GM19043 (cell line): ENCODE data around the gene SLC25A13.

Source experiments
- ATAC-seq: cut with Tn5 transposase; IDR thresholded peaks from one replicate; pipeline ENCODE4 v1.9.1; 2021; ENCODE audit warnings: low read depth; ENCODE audit not compliant: unreplicated experiment

SLC25A13 gene

GRCh38 chr7:96114190-96114589, 207.7 kb downstream of the SLC25A13 start:
- no peak for ATAC-seq

- ATAC-seq: no peak
These were observed 210.5 kb downstream of the SLC25A13 start for GRCh38 chr7:96111405-96111804.

DNA sequence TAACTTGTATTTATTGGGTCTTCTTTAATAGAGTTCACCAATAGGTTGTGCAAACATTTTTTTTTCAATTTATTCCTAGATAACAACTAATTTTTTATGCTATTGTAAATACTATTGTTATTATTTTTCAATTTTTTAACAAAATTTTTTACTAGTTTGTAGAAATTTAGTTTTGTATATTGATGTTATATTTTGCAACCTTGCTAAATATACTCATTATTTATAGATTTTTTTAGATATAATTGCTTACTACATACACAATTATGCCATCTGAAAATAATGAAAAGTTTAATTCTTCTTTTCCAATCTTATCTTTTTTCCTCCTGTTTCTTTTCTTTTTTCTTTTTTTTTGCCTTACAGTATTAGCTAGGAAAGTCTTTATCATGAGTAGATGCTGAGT, 216.9 kb downstream of the SLC25A13 start:
- no peak for ATAC-seq

GRCh38 chr7:96102096-96102811, 219.6 kb downstream of the SLC25A13 start:
- ATAC-seq: no peak

DNA sequence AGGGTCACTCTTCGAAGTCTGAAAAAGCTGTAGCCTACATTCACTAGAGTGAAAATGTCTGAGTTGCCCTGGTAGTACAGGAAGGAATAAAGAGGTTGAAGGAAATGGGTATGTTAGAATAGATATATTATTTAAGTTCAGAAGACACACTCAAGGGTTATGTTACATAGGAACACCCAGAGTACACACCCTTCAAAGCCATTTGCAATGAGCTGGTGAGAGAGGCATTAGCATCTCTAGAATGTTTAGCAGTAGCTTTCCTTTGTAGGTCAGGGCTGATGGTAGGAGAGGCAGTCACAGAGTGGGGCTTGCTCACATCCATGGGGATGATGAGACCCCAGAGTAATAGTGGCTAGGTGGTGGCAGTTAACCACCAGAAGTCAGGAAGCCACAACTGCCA, 221.2 kb downstream of the SLC25A13 start:
- ATAC-seq: no peak

DNA sequence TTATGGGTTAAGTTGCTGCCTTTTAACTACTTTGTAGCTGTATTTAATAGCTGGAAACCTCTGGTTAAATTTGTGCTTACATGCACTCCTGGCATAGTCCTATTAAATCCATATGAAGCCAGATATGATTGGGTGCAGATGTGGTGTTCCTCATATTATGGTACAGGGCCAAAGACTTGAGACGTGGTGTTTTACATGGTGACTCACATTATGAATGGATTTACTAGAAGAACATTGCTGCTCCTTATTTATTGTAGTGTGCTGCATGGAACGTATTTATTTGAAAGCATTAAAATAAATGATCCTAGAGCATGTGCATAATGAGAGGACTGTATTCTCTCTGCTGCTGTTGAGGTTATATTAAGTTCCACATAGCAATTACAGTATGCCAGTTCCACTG, 224.1 kb downstream of the SLC25A13 start:
- no peak for ATAC-seq

- ATAC-seq: no peak
These were observed 228.5 kb downstream of the SLC25A13 start for GRCh38 chr7:96093435-96093834.

GRCh38 chr7:96090756-96091155, 231.1 kb downstream of the SLC25A13 start:
- no peak for ATAC-seq

DNA sequence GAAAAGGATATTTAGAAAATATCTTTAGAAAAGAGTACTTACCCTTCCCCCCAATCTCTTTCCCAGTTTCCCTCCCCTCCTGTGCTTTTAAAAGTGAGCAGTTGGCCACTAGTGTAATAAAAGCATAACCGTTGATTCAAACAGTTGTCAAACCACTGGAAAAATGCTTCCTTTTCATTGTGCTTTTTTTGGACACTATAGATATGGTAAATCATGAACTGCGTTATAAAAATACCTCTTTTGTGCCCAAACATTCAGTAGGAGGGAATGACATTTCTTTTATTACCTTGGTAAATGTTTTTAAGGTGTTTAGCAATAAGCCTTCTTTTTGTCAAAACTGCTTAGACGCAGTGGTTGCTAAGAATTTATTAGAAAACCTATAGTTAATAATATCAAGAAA, 232.4 kb downstream of the SLC25A13 start:
- ATAC-seq: no peak

- no peak for ATAC-seq
These were observed 233.3 kb downstream of the SLC25A13 start for GRCh38 chr7:96088579-96088978.

- ATAC-seq: no peak
These were observed 235.9 kb downstream of the SLC25A13 start for GRCh38 chr7:96085953-96086352.

DNA sequence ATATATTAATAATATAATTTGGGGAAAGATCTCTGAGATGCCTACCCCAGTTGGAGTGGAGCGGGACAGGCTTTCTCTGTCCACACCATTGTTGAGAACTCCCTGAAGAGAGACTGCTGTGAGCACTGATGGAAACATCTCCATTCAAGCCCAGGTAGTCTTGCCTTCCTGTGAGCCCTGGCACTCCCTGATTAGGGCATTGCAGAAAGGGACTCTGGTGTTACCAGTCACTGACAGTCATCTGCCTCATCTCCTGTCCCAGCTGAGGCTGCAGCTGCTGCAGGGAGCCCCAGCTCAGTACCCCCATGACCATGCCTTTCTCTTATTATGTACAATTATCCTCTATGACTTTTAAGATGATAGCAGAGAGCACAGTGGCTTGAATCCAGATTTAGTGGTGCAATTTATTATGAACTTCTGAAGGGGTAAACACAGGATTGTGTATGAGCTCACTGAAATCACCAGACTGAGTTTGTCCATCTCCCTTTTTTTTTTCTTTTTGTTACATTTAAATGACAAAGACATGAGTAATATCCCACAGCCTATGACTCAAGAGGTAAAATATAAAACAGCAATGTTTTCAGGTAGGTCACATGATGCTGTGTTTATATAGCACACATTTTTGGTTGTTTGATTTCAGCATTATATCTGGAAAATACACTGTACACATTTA, 236.9 kb downstream of the SLC25A13 start:
- no peak for ATAC-seq

- ATAC-seq: no peak
These were observed 241.9 kb downstream of the SLC25A13 start for GRCh38 chr7:96080027-96080426.

DNA sequence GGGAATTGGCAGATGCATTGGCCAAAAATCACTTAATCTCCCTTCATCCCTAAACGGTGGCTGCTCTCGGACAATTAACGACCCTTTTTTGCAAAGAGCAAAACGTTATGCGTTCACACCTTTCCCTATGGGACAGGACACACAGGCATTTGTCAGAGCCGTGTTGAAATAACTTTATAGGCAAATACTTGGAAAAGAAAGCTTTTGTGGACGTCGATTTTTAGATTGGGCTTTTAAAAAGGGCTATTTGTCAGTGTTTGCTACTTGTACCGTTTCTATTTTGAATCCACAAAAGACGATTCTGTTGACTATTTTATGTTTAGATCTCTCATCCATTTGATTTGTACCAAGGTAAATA, 245.6 kb downstream of the SLC25A13 start:
- no peak for ATAC-seq

DNA sequence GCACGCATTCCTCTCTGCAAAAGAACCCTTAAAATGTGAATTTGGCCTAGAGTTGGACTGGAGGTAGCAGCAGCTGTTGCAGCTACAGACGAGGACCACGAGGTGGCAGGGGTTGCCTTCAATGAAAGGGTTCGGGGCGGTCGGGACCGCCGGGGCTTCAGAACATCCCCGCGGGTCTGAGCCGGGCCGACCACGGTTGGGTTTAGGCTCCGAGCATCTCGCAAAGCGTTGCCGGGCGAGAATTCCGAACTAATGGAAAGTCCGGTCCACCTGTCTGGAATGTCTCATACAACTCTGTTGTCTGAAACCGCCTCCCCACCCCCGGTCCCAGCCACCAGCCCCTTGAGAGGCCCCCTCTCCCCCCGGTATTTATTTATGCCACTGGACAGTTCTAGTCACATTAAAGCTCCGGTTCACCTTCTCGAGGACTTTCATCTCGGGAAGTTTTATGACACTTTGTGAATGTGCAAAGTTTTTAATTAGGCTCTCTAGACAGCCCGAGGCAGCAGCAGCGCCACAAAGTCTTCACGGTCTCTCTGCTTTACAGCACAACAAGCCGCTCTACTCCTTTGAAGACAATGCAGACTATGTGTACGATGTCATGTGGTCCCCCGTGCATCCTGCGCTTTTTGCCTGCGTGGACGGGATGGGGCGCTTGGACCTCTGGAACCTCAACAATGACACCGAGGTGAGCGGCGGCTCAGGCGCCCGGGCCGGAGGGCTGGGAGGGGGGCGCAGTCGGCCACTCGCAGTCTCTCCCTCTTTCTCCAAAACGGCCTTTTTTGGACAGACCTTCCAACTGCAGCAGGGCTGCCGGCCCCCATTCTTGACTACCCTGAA, 246.2 kb downstream of the SLC25A13 start:
- peak; percentile 90 for ATAC-seq

GRCh38 chr7:96074871-96075270, 247.0 kb downstream of the SLC25A13 start:
- no peak for ATAC-seq
